ENCODE results near the gene PTGDS.

Gene PTGDS

DNA sequence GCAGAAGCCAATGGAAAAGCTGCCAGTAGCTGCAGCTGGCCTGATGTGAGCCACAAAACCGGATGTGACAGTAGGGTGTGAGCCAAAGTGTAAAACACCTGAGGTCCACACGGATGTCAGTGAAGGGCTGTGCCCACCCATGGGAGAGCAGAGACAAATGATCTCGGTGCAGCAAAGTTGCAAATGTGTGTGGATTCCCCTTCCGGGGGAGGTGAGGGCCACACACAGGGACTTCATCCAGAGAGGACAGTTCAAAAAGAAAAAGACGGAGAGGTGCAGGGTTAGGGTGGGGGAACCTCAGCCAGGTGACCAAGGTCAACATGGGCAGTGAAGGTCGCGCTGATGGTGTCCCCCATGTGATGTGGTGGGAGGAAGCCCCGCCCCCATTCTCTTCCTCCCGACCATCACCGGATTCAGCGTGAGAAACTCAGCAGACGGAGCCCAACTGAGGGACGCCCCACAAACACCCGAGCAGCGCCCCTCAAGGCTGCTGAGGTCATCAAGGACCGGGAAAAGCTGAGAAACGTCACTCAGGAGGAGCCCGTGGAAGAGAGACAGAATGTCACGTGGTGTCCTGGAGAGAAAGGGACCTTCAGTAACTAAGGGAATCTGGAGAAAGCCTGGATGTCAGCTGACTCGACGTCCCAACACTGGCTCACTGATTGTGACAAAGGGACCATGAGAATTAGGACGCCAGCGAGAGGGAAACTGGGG, 11.4 kb upstream of the PTGDS start (continued):
- no peak for TF ChIP-seq ZSCAN23 (tag by site-specific recombination; IDR thresholded peaks at IDR 0.05)
- TF ChIP-seq ZFP3 (tag by site-specific recombination; IDR thresholded peaks at IDR 0.05; ENCODE audit: low read depth): no peak
- peak; percentile 30; the same call in 1 of the 2 replicates for TF ChIP-seq KLF1 (tag by site-specific recombination; IDR thresholded peaks at IDR 0.05)
- TF ChIP-seq, protein P1, sequence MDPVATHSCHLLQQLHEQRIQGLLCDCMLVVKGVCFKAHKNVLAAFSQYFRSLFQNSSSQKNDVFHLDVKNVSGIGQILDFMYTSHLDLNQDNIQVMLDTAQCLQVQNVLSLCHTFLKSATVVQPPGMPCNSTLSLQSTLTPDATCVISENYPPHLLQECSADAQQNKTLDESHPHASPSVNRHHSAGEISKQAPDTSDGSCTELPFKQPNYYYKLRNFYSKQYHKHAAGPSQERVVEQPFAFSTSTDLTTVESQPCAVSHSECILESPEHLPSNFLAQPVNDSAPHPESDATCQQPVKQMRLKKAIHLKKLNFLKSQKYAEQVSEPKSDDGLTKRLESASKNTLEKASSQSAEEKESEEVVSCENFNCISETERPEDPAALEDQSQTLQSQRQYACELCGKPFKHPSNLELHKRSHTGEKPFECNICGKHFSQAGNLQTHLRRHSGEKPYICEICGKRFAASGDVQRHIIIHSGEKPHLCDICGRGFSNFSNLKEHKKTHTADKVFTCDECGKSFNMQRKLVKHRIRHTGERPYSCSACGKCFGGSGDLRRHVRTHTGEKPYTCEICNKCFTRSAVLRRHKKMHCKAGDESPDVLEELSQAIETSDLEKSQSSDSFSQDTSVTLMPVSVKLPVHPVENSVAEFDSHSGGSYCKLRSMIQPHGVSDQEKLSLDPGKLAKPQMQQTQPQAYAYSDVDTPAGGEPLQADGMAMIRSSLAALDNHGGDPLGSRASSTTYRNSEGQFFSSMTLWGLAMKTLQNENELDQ (tag by site-specific recombination; IDR thresholded peaks at IDR 0.05; ENCODE audit: low read depth): no peak
- TF ChIP-seq ZBTB8A (tag by site-specific recombination; IDR thresholded peaks at IDR 0.05): peak; percentile 83
- TF ChIP-seq ZNF473 (tag by site-specific recombination; IDR thresholded peaks at IDR 0.05): no peak
- TF ChIP-seq SP3 (tag by site-specific recombination; IDR thresholded peaks at IDR 0.05): no peak
- no peak for TF ChIP-seq ZNF664 (tag by site-specific recombination; IDR thresholded peaks at IDR 0.05)
- TF ChIP-seq, protein P2, sequence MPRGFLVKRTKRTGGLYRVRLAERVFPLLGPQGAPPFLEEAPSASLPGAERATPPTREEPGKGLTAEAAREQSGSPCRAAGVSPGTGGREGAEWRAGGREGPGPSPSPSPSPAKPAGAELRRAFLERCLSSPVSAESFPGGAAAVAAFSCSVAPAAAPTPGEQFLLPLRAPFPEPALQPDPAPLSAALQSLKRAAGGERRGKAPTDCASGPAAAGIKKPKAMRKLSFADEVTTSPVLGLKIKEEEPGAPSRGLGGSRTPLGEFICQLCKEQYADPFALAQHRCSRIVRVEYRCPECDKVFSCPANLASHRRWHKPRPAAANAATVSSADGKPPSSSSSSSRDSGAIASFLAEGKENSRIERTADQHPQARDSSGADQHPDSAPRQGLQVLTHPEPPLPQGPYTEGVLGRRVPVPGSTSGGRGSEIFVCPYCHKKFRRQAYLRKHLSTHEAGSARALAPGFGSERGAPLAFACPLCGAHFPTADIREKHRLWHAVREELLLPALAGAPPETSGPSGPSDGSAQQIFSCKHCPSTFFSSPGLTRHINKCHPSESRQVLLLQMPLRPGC (tag by site-specific recombination; IDR thresholded peaks at IDR 0.05): no peak
- 0 out of 2 replicates have a peak, but pooled peaks have one; percentile 41 for TF ChIP-seq ZBTB21 (tag by site-specific recombination; IDR thresholded peaks at IDR 0.05)
- no peak for TF ChIP-seq ZNF433 (tag by site-specific recombination; IDR thresholded peaks at IDR 0.05; ENCODE audit: low read depth)
- TF ChIP-seq, protein P3, sequence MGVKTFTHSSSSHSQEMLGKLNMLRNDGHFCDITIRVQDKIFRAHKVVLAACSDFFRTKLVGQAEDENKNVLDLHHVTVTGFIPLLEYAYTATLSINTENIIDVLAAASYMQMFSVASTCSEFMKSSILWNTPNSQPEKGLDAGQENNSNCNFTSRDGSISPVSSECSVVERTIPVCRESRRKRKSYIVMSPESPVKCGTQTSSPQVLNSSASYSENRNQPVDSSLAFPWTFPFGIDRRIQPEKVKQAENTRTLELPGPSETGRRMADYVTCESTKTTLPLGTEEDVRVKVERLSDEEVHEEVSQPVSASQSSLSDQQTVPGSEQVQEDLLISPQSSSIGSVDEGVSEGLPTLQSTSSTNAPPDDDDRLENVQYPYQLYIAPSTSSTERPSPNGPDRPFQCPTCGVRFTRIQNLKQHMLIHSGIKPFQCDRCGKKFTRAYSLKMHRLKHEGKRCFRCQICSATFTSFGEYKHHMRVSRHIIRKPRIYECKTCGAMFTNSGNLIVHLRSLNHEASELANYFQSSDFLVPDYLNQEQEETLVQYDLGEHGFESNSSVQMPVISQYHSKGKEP (tag by site-specific recombination; IDR thresholded peaks at IDR 0.05): no peak
- TF ChIP-seq ZNF221 (tag by site-specific recombination; IDR thresholded peaks at IDR 0.05; ENCODE audit: borderline replicate concordance): no peak
- TF ChIP-seq ZNF37A (tag by site-specific recombination; IDR thresholded peaks at IDR 0.05): no peak
- no peak for TF ChIP-seq ZSCAN18 (tag by site-specific recombination; IDR thresholded peaks at IDR 0.05)
- no peak for TF ChIP-seq YY2 (tag by site-specific recombination; IDR thresholded peaks at IDR 0.05)
- TF ChIP-seq ZNF623 (tag by site-specific recombination; IDR thresholded peaks at IDR 0.05): no peak
- no peak for TF ChIP-seq ZNF174 (tag by site-specific recombination; IDR thresholded peaks at IDR 0.05)
- TF ChIP-seq ZNF366 (tag by site-specific recombination; conservative IDR thresholded peaks at IDR 0.05): 0 out of 2 replicates have a peak, but pooled peaks have one; percentile 13
- peak; percentile 65; the same call in 1 of the 2 replicates for TF ChIP-seq PRDM1 (tag by site-specific recombination; IDR thresholded peaks at IDR 0.05)
- TF ChIP-seq SP7 (tag by site-specific recombination; IDR thresholded peaks at IDR 0.05): 0 out of 2 replicates have a peak, but pooled peaks have one; percentile 20
- TF ChIP-seq ZNF654 (tag by site-specific recombination; IDR thresholded peaks at IDR 0.05; ENCODE audit: low read depth): no peak
- no peak for TF ChIP-seq ZNF157 (tag by site-specific recombination; IDR thresholded peaks at IDR 0.05)
- no peak for TF ChIP-seq ZNF529 (tag by site-specific recombination; IDR thresholded peaks at IDR 0.05; ENCODE audit: insufficient replicate concordance)

Data from HEK293 (cell line).